Measurements from ENCODE around the gene MAPK1. TPM values are rescaled to one million over a fixed set of nuclear protein-coding genes. Genes with fewer than 3 reads are reported as not detected.

MAPK1 gene
- total RNA-seq, 4 donors from 2014 or later = 44.9 to 87.2 (median 63.5) TPM

- DNase-seq (ENCODE audit: extremely low spot score) = no peak
- Histone ChIP-seq H3K4me1 (no peaks in the 10 kb centered on the region), H3K9me3 (no peaks in the 10 kb centered on the region), H3K4me3 (no peak overlapping the region), H3K27me3 (no peaks in the 10 kb centered on the region), H3K36me3 (no peaks in the 10 kb centered on the region), H3K27ac (replicated peaks in 1 of 4) (no peak overlapping the region)
- TF ChIP-seq CTCF (IDR thresholded peaks at IDR 0.05) (no peak), EP300 (IDR thresholded peaks at IDR 0.05) (no peak), POLR2A (IDR thresholded peaks at IDR 0.05; ENCODE audit: low read depth) (no peak)
- intact Hi-C loops (cut with DNase I) = no loop called here
- WGBS = 75% methylated on average over 4 of the region's 6 CpGs
Measured at GRCh38 chr22:21741790-21742189, 125.7 kb downstream of the MAPK1 start.

- no peaks in the 10 kb centered on the region for H3K36me3 ChIP-seq
- DNase-seq (ENCODE audit: extremely low spot score) = no peak
- no peaks in the 10 kb centered on the region for H3K9me3 ChIP-seq
- intact Hi-C loops (cut with DNase I) = no loop called here
- no peaks in the 10 kb centered on the region for H3K27me3 ChIP-seq
- TF ChIP-seq EP300 (IDR thresholded peaks at IDR 0.05) (no peak), POLR2A (IDR thresholded peaks at IDR 0.05; ENCODE audit: low read depth) (no peak), CTCF (IDR thresholded peaks at IDR 0.05) (no peak), POLR2AphosphoS5 (IDR thresholded peaks at IDR 0.05) (no peak)
- no peak overlapping the region for H3K27ac ChIP-seq (replicated peaks in 1 of 4)
- no peak overlapping the region for H3K4me3 ChIP-seq
- H3K4me1 ChIP-seq = peaks cover 4 to 6% (median 5%) of the 10 kb centered on the region in 4 donors
- WGBS = 88% methylated on average over 10 of the region's 10 CpGs
Measured at GRCh38 chr22:21741059-21741458, 126.4 kb downstream of the MAPK1 start.

GRCh38 chr22:21739828-21740377, 127.5 kb downstream of the MAPK1 start:
- intact Hi-C loops (cut with DNase I) = loop anchor here (10.0 kb wide), 1 partner anchor 125 kb away; the partner anchor contains the start of gene MAPK1
- Histone ChIP-seq H3K4me1 (peaks cover 5 to 11% (median 8%) of the 10 kb centered on the region in 4 donors), H3K4me3 (no peak overlapping the region), H3K27me3 (no peaks in the 10 kb centered on the region), H3K36me3 (no peaks in the 10 kb centered on the region), H3K27ac (replicated peaks in 1 of 4) (no peak overlapping the region), H3K9me3 (no peaks in the 10 kb centered on the region)
- TF ChIP-seq EP300 (IDR thresholded peaks at IDR 0.05) (no peak), POLR2A (IDR thresholded peaks at IDR 0.05; ENCODE audit: low read depth) (no peak), CTCF (IDR thresholded peaks at IDR 0.05) (no peak), POLR2AphosphoS5 (IDR thresholded peaks at IDR 0.05) (no peak)
- no peak for DNase-seq (ENCODE audit: extremely low spot score)
- WGBS = 95% methylated on average over 5 of the region's 5 CpGs

GRCh38 chr22:21738966-21739365, 128.5 kb downstream of the MAPK1 start:
- Histone ChIP-seq H3K36me3 (no peaks in the 10 kb centered on the region), H3K27me3 (no peaks in the 10 kb centered on the region), H3K9me3 (no peaks in the 10 kb centered on the region), H3K4me3 (no peak overlapping the region), H3K27ac (replicated peaks in 1 of 4) (no peak overlapping the region), H3K4me1 (peaks cover 8 to 20% (median 16%) of the 10 kb centered on the region in 4 donors)
- DNase-seq (ENCODE audit: extremely low spot score) = no peak
- TF ChIP-seq POLR2A (IDR thresholded peaks at IDR 0.05; ENCODE audit: low read depth) (no peak), EP300 (IDR thresholded peaks at IDR 0.05) (no peak), POLR2AphosphoS5 (IDR thresholded peaks at IDR 0.05) (no peak), CTCF (IDR thresholded peaks at IDR 0.05) (no peak)
- WGBS = 54% methylated on average over 7 of the region's 7 CpGs
- intact Hi-C loops (cut with DNase I) = loop anchor here (10.0 kb wide), 1 partner anchor 126 kb away; the partner anchor contains the start of gene MAPK1

GRCh38 chr22:21738081-21738480, 129.4 kb downstream of the MAPK1 start:
- Histone ChIP-seq H3K4me3 (no peak overlapping the region), H3K36me3 (no peaks in the 10 kb centered on the region), H3K27me3 (no peaks in the 10 kb centered on the region), H3K9me3 (no peaks in the 10 kb centered on the region), H3K27ac (replicated peaks in 1 of 4) (no peak overlapping the region), H3K4me1 (peaks cover 8 to 21% (median 17%) of the 10 kb centered on the region in 4 donors)
- no peak for TF ChIP-seq EP300 (IDR thresholded peaks at IDR 0.05)
- TF ChIP-seq CTCF (IDR thresholded peaks at IDR 0.05) = no peak
- TF ChIP-seq POLR2AphosphoS5 (IDR thresholded peaks at IDR 0.05) = no peak
- no peak for TF ChIP-seq POLR2A (IDR thresholded peaks at IDR 0.05; ENCODE audit: low read depth)
- no peak for DNase-seq (ENCODE audit: extremely low spot score)
- intact Hi-C loops (cut with DNase I) = loop anchor here (10.0 kb wide), 1 partner anchor 127 kb away; the partner anchor contains the start of gene MAPK1
- 87% methylated on average over 8 of the region's 8 CpGs for WGBS

Measured in esophagus muscularis mucosa (tissue), 4 donors.